Lower leg skin (tissue), 3 donors: ENCODE results near the gene GNAI3.

Source experiments
- CTCF ChIP-seq, 3 donors: fragments of 450-650 bp; IDR thresholded peaks; one replicate each; pipeline ENCODE4 v1.5.1; 2016; ENCODE audit warnings: antibody characterized with exemption in 3 of 3, mild to moderate bottlenecking in 3 of 3, moderate library complexity in 2 of 3
- POLR2A ChIP-seq, 2 donors: fragments of 450-650 bp; IDR thresholded peaks; one replicate each; pipeline ENCODE4 v1.6.1; 2016 to 2017; ENCODE audit warnings: antibody characterized with exemption in 2 of 2, mild to moderate bottlenecking in 1 of 2, moderate library complexity in 1 of 2

DNA sequence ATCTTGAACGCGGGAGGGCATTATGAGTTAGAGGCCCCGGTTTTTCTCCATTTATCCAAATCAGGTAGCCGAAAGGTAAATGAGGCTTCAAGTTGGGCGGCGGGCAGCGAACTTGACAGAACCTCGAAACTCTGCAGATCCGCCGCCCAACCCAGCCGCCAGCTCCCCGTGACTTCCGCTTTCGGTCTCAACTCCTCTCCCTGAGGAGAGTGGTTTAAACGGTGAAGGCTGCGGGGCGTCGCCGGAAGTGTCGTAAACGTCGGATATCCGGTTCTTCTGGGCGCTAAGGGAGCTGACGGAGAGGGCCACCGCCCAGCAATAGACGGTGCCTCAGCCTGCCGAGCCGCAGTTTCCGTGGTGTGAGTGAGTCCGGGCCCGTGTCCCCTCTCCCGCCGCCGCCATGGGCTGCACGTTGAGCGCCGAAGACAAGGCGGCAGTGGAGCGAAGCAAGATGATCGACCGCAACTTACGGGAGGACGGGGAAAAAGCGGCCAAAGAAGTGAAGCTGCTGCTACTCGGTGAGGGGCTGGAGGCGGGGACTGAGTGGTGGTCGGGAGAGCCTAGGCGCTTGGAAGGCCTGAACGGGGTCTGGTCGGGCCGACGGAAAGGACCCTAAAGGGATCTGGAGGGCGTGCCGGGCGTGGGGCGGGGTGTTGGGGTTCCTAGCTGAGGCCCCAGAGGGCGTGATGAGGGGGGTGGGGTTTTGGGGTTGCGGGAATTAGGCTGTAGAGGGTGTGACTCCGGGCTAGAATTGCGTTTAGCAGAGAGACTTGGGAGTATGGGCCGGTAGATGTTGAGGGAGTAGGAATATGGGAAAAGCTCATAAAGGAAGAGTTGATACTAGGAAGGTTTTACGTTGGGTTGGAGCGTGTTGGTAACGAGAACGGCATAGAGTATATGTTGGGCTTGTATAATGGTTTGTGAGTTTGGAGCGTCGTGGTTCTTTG, at the start of gene GNAI3:
- TF ChIP-seq CTCF (IDR thresholded peaks at IDR 0.05) (no peak), POLR2A (IDR thresholded peaks at IDR 0.05) (peak in 1 of 2 donors; percentile 80)
